Measurements from ENCODE around the gene SLC1A2. TPM values are rescaled to one million over a fixed set of nuclear protein-coding genes. Genes with fewer than 3 reads are reported as not detected.

SLC1A2 gene
- total and polyA plus RNA-seq, 2 of the 4 experiments (the other 2 are of a cell fraction) = 0.15 to 0.54 TPM

DNA sequence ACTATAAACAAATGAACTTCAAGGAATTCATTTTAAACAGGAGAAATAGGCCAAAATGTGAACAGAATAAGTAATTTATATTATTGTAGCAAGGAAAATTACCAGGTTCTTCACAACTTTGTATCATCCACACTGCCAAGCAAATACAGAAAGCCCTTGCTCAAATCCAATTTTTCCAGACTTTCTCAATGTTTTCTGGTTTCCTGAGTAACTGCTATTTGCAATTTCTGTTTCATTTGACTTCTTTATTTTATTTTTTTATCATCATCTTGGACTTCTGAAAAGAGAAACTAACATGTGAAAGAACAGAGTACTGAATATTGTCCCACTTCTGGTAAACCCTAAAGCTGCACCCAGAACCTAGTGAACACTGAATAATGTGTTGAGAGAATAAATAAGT, 61.0 kb downstream of the SLC1A2 start:
- TF ChIP-seq NFE2L2 (IDR thresholded peaks at IDR 0.05; ENCODE audit: low read depth, low read length) = no peak
- TF ChIP-seq, protein P1, sequence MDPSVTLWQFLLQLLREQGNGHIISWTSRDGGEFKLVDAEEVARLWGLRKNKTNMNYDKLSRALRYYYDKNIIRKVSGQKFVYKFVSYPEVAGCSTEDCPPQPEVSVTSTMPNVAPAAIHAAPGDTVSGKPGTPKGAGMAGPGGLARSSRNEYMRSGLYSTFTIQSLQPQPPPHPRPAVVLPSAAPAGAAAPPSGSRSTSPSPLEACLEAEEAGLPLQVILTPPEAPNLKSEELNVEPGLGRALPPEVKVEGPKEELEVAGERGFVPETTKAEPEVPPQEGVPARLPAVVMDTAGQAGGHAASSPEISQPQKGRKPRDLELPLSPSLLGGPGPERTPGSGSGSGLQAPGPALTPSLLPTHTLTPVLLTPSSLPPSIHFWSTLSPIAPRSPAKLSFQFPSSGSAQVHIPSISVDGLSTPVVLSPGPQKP (IDR thresholded peaks at IDR 0.05; ENCODE audit: borderline replicate concordance, low read depth, low read length) = no peak
- no peak for TF ChIP-seq RFX5 (IDR thresholded peaks at IDR 0.05; ENCODE audit: low read depth, low read length)
- no peak for TF ChIP-seq FOS (IDR thresholded peaks at IDR 0.05; ENCODE audit: low read depth, low read length)
- TF ChIP-seq, protein P2, sequence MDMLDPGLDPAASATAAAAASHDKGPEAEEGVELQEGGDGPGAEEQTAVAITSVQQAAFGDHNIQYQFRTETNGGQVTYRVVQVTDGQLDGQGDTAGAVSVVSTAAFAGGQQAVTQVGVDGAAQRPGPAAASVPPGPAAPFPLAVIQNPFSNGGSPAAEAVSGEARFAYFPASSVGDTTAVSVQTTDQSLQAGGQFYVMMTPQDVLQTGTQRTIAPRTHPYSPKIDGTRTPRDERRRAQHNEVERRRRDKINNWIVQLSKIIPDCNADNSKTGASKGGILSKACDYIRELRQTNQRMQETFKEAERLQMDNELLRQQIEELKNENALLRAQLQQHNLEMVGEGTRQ (IDR thresholded peaks at IDR 0.05; ENCODE audit: low read depth, low read length) = no peak
- TF ChIP-seq POLR2A (IDR thresholded peaks at IDR 0.05; ENCODE audit: low read depth, low read length) = no peak
- no peak for TF ChIP-seq BHLHE40 (IDR thresholded peaks at IDR 0.05; ENCODE audit: low read depth, low read length)
- TF ChIP-seq MAFK (IDR thresholded peaks at IDR 0.05; ENCODE audit: low read depth, low read length) = no peak
- no peak for TF ChIP-seq CHD1 (IDR thresholded peaks at IDR 0.05; ENCODE audit: low read depth, low read length)
- TF ChIP-seq RAD21 (IDR thresholded peaks at IDR 0.05; ENCODE audit: low read length) = no peak
- TF ChIP-seq RCOR1 (IDR thresholded peaks at IDR 0.05; ENCODE audit: insufficient replicate concordance, low read length) = no peak
- TF ChIP-seq SMC3 (IDR thresholded peaks at IDR 0.05; ENCODE audit: low read depth, low read length) = no peak
- no peak for TF ChIP-seq CEBPB (IDR thresholded peaks at IDR 0.05; ENCODE audit: low read depth, low read length)
- no peak for TF ChIP-seq MXI1 (IDR thresholded peaks at IDR 0.05; ENCODE audit: borderline replicate concordance, low read depth, low read length)
- Histone ChIP-seq H4K5ac (ENCODE audit: low read depth, low read length) (no peak overlapping the region), H3K4me2 (ENCODE audit: low read depth, low read length) (no peak overlapping the region), H4K20me1 (ENCODE audit: insufficient read depth, low read length) (no peaks in the 10 kb centered on the region), H3K14ac (replicated peaks; ENCODE audit: low read depth, low read length) (no peak overlapping the region), H3K79me1 (ENCODE audit: low read depth in 1 of 2, low read length in 2 of 2) (no peaks in the 10 kb centered on the region), H2BK20ac (ENCODE audit: low read depth, low read length) (no peak overlapping the region), H3K27ac (ENCODE audit: insufficient read depth, low read length) (no peak overlapping the region), H2BK120ac (ENCODE audit: low read depth, low read length) (no peak overlapping the region), H2AFZ (replicated peaks; ENCODE audit: low read length, poor library complexity) (no peak overlapping the region), H3K36me3 (ENCODE audit: control insufficient read depth, insufficient read depth, low read length) (no peaks in the 10 kb centered on the region), H3K4me1 (ENCODE audit: control insufficient read depth, insufficient read depth, low read length) (peaks cover 6% of the 10 kb centered on the region; the same call in 1 of the 2 replicates), H4K91ac (ENCODE audit: insufficient read depth, low read depth, low read length) (no peak overlapping the region), H3K18ac (ENCODE audit: low read depth, low read length) (no peak overlapping the region), H3K9ac (ENCODE audit: low read depth, low read length) (no peak overlapping the region), H3K9me3 (ENCODE audit: control insufficient read depth, insufficient read depth, low read length) (no peaks in the 10 kb centered on the region), H3K4me3 (ENCODE audit: insufficient read depth, low read depth, low read length) (no peak overlapping the region), H3K56ac (ENCODE audit: extremely low read depth, insufficient read depth, low read length) (no peak overlapping the region), H3K4ac (ENCODE audit: low read depth, low read length) (no peak overlapping the region), H2AK9ac (replicated peaks; ENCODE audit: low read depth, low read length, poor library complexity) (no peak overlapping the region), H3K27me3 (ENCODE audit: control insufficient read depth, insufficient read depth, low read length) (no peaks in the 10 kb centered on the region), H2BK15ac (ENCODE audit: low read depth, low read length) (no peak overlapping the region), H3K9me1 (ENCODE audit: insufficient read depth, low read length) (peaks cover 8% of the 10 kb centered on the region; the same call in 1 of the 2 replicates), H2BK5ac (ENCODE audit: low read depth, low read length, poor library complexity, severe bottlenecking) (no peak overlapping the region), H4K8ac (ENCODE audit: low read depth in 2 of 2, low read length in 2 of 2) (no peak overlapping the region), H2AK5ac (ENCODE audit: low read depth, low read length) (no peak overlapping the region), H3K23ac (ENCODE audit: low read depth, low read length) (no peak overlapping the region)
- ChIA-PET CTCF (no interaction called here), POLR2A (ENCODE audit: unreplicated experiment) (no interaction called here)
- no TSS peak for BruUV-seq (replicated peaks)
- in situ Hi-C loops (cut with MboI; ENCODE audit: low sequenced_read_pairs) = no loop called here
- ATAC-seq (ENCODE audit: low read depth) (no peak), DNase-seq (no peak)
- dilution Hi-C loops (cut with HindIII; ENCODE audit: low sequenced_read_pairs, unreplicated experiment) = no loop called here
- intact Hi-C loops (cut with micrococcal nuclease) = no loop called here

Data from IMR-90 (cell line).